NCI-H2227 (cell line): Measurements from ENCODE around the gene TIGIT.
A peak's percentile ranks its signal among the peaks of the same experiment; 100 is the strongest.
"Not testable (repeated sequence)": the region's sequence is repeated elsewhere in the genome, so short reads cannot be mapped to it uniquely, and the experiment has no call there.

Experiments
- DNase-seq: peaks from one replicate; lab custom pipeline; 2025; ENCODE audit not compliant: unreplicated experiment; lab: John Stamatoyannopoulos, UW

The TIGIT gene

GRCh38 chr3:114293838-114294535, at the start of gene TIGIT:
Gene TIGIT, plus strand, starts transcription at chr3:114294028. Its CDS starts 34 bp downstream, at chr3:114294062.
- DNase-seq, result no peak

- no peak for DNase-seq
Measured at GRCh38 chr3:114252954-114253353, 40.9 kb upstream of the TIGIT start.

- DNase-seq, result no peak
Measured at GRCh38 chr3:114253505-114253904, 40.3 kb upstream of the TIGIT start.

GRCh38 chr3:114259566-114259965, 34.3 kb upstream of the TIGIT start:
- no peak for DNase-seq

GRCh38 chr3:114260152-114260551, 33.7 kb upstream of the TIGIT start:
- DNase-seq, result no peak

GRCh38 chr3:114270019-114270418, 23.8 kb upstream of the TIGIT start:
- DNase-seq, result no peak

GRCh38 chr3:114272271-114272670, 21.6 kb upstream of the TIGIT start:
- DNase-seq, result no peak

- no peak for DNase-seq
Measured at GRCh38 chr3:114274929-114275328, 18.9 kb upstream of the TIGIT start.

GRCh38 chr3:114276856-114277255, 17.0 kb upstream of the TIGIT start:
- not testable (repeated sequence) for DNase-seq

- no peak for DNase-seq
Measured at GRCh38 chr3:114284644-114285043, 9.2 kb upstream of the TIGIT start.

GRCh38 chr3:114285648-114286230, 8.1 kb upstream of the TIGIT start:
- DNase-seq, result no peak

GRCh38 chr3:114286266-114286665, 7.6 kb upstream of the TIGIT start:
- no peak for DNase-seq

GRCh38 chr3:114290911-114291901, 2.6 kb upstream of the TIGIT start:
- DNase-seq, result peak; percentile 13

GRCh38 chr3:114294940-114295480, 1.2 kb downstream of the TIGIT start:
- DNase-seq, result no peak

GRCh38 chr3:114295946-114296345, 2.1 kb downstream of the TIGIT start:
- no peak for DNase-seq

GRCh38 chr3:114299421-114299820, 5.6 kb downstream of the TIGIT start:
- peak; percentile 56 for DNase-seq

GRCh38 chr3:114299941-114300624, 6.3 kb downstream of the TIGIT start:
- no peak for DNase-seq

- DNase-seq, result no peak
Measured at GRCh38 chr3:114307222-114307830, 13.5 kb downstream of the TIGIT start.

GRCh38 chr3:114307832-114308231, 14.0 kb downstream of the TIGIT start:
- no peak for DNase-seq

- DNase-seq, result no peak
Measured at GRCh38 chr3:114308377-114308776, 14.5 kb downstream of the TIGIT start.
